Ramos (cell line): ENCODE measurements around the gene TCF19.

ENCODE experiments used
- in situ Hi-C: fragments of 300-500 bp; cut with MboI; formaldehyde crosslinking; loops from one replicate; pipeline ENCODE4 v1.14.3; 2022; ENCODE audit warnings: low sequenced_read_pairs; ENCODE audit not compliant: unreplicated experiment

The TCF19 gene

GRCh38 chr6:31158140-31158862 is at the start of gene TCF19:
TSS of gene TCF19 (plus strand) at chr6:31158589. CDS start at chr6:31159470, 881 bp downstream.
- in situ Hi-C loops: no loop called here

- in situ Hi-C loops: no loop called here
Observed at GRCh38 chr6:31110825-31111582, 47.4 kb upstream of the TCF19 start.

- in situ Hi-C loops: no loop called here
Observed at GRCh38 chr6:31111712-31112111, 46.7 kb upstream of the TCF19 start.

- in situ Hi-C loops: no loop called here
Observed at GRCh38 chr6:31112478-31112877, 45.9 kb upstream of the TCF19 start, which contains the start of gene C6orf15. TSS of gene C6orf15 (minus strand) at chr6:31112575. CDS start at chr6:31112555, 20 bp downstream.

- in situ Hi-C loops: no loop called here
Observed at GRCh38 chr6:31113861-31114540, 44.4 kb upstream of the TCF19 start.

- in situ Hi-C loops: no loop called here
Observed at GRCh38 chr6:31114541-31114878, 43.9 kb upstream of the TCF19 start, which contains the start of gene PSORS1C1. TSS of gene PSORS1C1 (plus strand) at chr6:31114800. CDS start at chr6:31129633, 14,833 bp downstream.

GRCh38 chr6:31114970-31115849 is 43.2 kb upstream of the TCF19 start:
- in situ Hi-C loops: no loop called here

- in situ Hi-C loops: no loop called here
Observed at GRCh38 chr6:31115941-31116560, 42.3 kb upstream of the TCF19 start.

GRCh38 chr6:31116661-31117385 is 41.6 kb upstream of the TCF19 start:
- in situ Hi-C loops: no loop called here

- in situ Hi-C loops: no loop called here
Observed at GRCh38 chr6:31118178-31118577, 40.2 kb upstream of the TCF19 start.

GRCh38 chr6:31120151-31120915 is 38.1 kb upstream of the TCF19 start, which contains the start of gene CDSN:
TSS of gene CDSN (minus strand) at chr6:31120446. CDS start at chr6:31120419, 27 bp downstream.
- in situ Hi-C loops: no loop called here

GRCh38 chr6:31121131-31121790 is 37.1 kb upstream of the TCF19 start:
- in situ Hi-C loops: no loop called here

GRCh38 chr6:31122791-31123706 is 35.3 kb upstream of the TCF19 start:
- in situ Hi-C loops: no loop called here

GRCh38 chr6:31125162-31125561 is 33.2 kb upstream of the TCF19 start:
- in situ Hi-C loops: no loop called here

- in situ Hi-C loops: no loop called here
Observed at GRCh38 chr6:31125586-31126363, 32.6 kb upstream of the TCF19 start.
